ENCODE results near the gene CRTC2.

- TF ChIP-seq CTCF (IDR thresholded peaks at IDR 0.05) (no peak), POLR2AphosphoS5 (IDR thresholded peaks at IDR 0.05) (no peak), POLR2A (IDR thresholded peaks at IDR 0.05) (no peak)
Measured at GRCh38 chr1:153936011-153936802, 22.2 kb downstream of the CRTC2 start.

Data from breast epithelium (tissue), 3 donors.